ENCODE results near the gene LRCH1.

LRCH1 gene

DNA sequence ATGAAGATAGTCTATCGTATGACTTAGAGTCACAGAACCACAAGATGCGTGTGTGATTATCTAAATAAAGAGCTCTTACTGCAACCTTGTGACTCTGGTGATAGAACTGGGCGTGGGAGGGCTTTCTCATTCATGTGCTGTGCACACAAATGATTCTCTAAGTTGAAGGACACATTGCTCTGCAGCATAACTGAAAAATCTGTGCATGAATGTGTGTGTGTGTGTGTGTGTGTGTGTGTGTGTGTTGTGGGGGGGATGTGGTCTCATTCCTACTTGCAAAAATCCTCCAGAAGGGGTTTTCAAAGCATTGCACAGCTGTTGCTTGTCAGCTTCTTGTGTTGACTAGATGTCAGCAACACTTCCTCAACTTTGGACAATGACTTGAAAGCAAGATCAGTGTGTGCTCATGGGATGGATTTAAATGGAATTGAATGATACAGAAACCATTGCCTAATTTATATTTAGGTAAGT, 22.4 kb downstream of the LRCH1 start:
- H3K4me3 ChIP-seq (replicated peaks in 1 of 2; ENCODE audit: low read depth in 2 of 2, low read length in 2 of 2) = no peak overlapping the region
- TF ChIP-seq, protein P1, sequence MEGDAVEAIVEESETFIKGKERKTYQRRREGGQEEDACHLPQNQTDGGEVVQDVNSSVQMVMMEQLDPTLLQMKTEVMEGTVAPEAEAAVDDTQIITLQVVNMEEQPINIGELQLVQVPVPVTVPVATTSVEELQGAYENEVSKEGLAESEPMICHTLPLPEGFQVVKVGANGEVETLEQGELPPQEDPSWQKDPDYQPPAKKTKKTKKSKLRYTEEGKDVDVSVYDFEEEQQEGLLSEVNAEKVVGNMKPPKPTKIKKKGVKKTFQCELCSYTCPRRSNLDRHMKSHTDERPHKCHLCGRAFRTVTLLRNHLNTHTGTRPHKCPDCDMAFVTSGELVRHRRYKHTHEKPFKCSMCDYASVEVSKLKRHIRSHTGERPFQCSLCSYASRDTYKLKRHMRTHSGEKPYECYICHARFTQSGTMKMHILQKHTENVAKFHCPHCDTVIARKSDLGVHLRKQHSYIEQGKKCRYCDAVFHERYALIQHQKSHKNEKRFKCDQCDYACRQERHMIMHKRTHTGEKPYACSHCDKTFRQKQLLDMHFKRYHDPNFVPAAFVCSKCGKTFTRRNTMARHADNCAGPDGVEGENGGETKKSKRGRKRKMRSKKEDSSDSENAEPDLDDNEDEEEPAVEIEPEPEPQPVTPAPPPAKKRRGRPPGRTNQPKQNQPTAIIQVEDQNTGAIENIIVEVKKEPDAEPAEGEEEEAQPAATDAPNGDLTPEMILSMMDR (IDR thresholded peaks at IDR 0.05; ENCODE audit: low read depth, low read length) = no peak
- peak; percentile 47 to 70 for DNase-seq (ENCODE audit: low read depth in 2 of 2)

GRCh38 chr13:46575818-46576221, 22.9 kb downstream of the LRCH1 start:
- DNase-seq (ENCODE audit: low read depth in 2 of 2) = peak; percentile 88 to 90
- no peak overlapping the region for H3K4me3 ChIP-seq (replicated peaks in 1 of 2; ENCODE audit: low read depth in 2 of 2, low read length in 2 of 2)
- TF ChIP-seq, protein P1 (IDR thresholded peaks at IDR 0.05; ENCODE audit: low read depth, low read length) = no peak

DNA sequence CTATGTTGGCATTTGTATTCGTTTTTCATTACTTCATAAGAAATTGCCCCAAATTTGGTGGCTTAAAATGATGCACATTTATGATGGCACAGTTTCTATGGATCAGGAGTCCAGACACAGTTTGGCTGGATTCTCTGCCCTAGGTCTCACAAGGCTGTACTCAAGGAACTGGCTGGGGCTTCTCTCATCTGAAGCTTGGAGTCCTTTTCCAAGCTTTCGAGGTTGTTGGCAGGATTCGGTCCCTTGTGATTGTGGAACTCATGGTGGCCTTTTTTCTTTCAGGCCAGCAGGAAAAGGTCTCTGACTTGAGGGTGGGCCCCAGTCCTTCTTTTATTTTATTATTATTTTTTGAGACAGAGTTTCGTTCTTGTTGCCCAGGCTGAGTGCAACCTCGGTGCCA, 23.8 kb downstream of the LRCH1 start:
- TF ChIP-seq, protein P1 (IDR thresholded peaks at IDR 0.05; ENCODE audit: low read depth, low read length) = no peak
- no peak for DNase-seq (ENCODE audit: low read depth in 2 of 2)
- no peak overlapping the region for H3K4me3 ChIP-seq (replicated peaks in 1 of 2; ENCODE audit: low read depth in 2 of 2, low read length in 2 of 2)

- TF ChIP-seq, protein P1 (IDR thresholded peaks at IDR 0.05; ENCODE audit: low read depth, low read length) = no peak
- DNase-seq (ENCODE audit: low read depth in 2 of 2) = no peak
- H3K4me3 ChIP-seq (replicated peaks in 1 of 2; ENCODE audit: low read depth in 2 of 2, low read length in 2 of 2) = no peak overlapping the region
Observed at GRCh38 chr13:46577696-46578589, 25.0 kb downstream of the LRCH1 start.

GRCh38 chr13:46578590-46578975, 25.6 kb downstream of the LRCH1 start:
- no peak overlapping the region for H3K4me3 ChIP-seq (replicated peaks in 1 of 2; ENCODE audit: low read depth in 2 of 2, low read length in 2 of 2)
- DNase-seq (ENCODE audit: low read depth in 2 of 2) = no peak
- TF ChIP-seq, protein P1 (IDR thresholded peaks at IDR 0.05; ENCODE audit: low read depth, low read length) = no peak

DNA sequence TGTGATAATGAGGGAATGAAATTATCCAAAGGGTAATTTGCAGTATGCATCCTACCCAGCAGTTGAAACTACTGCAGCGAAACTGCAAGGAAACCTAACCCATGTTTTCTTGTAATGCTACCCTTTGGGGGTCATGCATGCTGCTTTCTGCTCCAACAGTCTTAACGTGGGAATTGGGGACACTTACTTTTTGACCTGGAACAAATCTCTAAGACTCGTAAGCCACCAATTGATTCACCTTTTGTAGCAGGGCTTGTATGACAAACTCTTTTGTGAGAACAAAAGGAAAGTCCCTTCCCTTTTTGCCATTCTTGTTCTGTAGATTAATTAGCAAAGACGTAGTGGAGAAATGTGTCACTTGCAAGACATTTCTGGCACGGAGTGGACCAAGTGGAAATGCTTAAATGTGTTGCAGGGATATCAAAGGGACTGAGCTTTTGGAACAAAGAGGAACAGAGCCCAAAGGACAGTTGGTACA, 27.4 kb downstream of the LRCH1 start:
- TF ChIP-seq, protein P1 (IDR thresholded peaks at IDR 0.05; ENCODE audit: low read depth, low read length) = no peak

More for the DNA sequence above, 27.4 kb downstream of the LRCH1 start:
- H3K4me3 ChIP-seq (replicated peaks in 1 of 2; ENCODE audit: low read depth in 2 of 2, low read length in 2 of 2) = no peak overlapping the region
- no peak for DNase-seq (ENCODE audit: low read depth in 2 of 2)

Measured in cardiac fibroblast (primary cell).